Stomach (tissue), 4 donors: ENCODE measurements around the gene DRAP1.

ENCODE experiments used
- CTCF ChIP-seq, 7 experiments: fragments of 450-650 bp in 4 of 7; fragments of 200-600 bp in 3 of 7; sonication (generic) in 3 of 7; IDR thresholded peaks; one replicate each; pipeline ENCODE4 v1.5.1; 2016 to 2019; ENCODE audit warnings: antibody characterized with exemption in 7 of 7, control low read depth in 2 of 7, mild to moderate bottlenecking in 1 of 7
- POLR2A ChIP-seq, 4 donors: fragments of 450-650 bp; IDR thresholded peaks; one replicate each; pipeline ENCODE4 v1.6.1; 2016; ENCODE audit warnings: antibody characterized with exemption in 4 of 4, control low read depth in 2 of 4, mild to moderate bottlenecking in 1 of 4, moderate library complexity in 1 of 4

- TF ChIP-seq POLR2A (IDR thresholded peaks at IDR 0.05) (no peak), CTCF (IDR thresholded peaks at IDR 0.05) (no peak)
These were observed 46.5 kb upstream of the DRAP1 start, which contains the start of gene EFEMP2 for GRCh38 chr11:65872586-65873317.
